Measurements from ENCODE around the gene VPS13C.

Gene VPS13C

DNA sequence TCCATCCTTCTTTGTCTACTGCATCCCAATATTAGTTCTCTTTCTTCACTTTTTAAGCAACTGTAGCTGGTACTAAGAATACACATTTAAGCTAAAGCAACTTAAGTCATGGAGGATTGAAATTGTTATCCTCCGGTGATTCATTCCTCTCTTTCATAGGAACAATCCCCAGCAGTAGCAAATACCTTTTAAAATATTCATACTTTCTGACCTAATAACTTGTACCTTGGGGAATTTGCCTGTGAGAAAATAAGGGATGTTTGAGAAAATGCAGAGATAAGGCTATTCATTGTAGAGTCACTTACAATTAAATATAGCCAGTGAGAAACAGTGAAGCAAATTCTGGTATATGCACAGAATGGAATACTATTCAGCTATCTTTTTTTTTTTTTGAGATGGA lies 66.0 kb downstream of the VPS13C start:
- Histone ChIP-seq H3F3A (ENCODE audit: insufficient read depth, low read length) (no peaks in the 10 kb centered on the region), H3K27ac (ENCODE audit: low read depth, low read length, poor library complexity, severe bottlenecking) (no peak overlapping the region), H3K9me3 (ENCODE audit: low read length) (no peaks in the 10 kb centered on the region), H4K20me1 (ENCODE audit: insufficient read depth, low read length) (no peaks in the 10 kb centered on the region), H3K9ac (ENCODE audit: low read length) (no peak overlapping the region), H3K4me3 (ENCODE audit: low read depth, low read length, poor library complexity, severe bottlenecking) (no peak overlapping the region), H3K36me3 (ENCODE audit: insufficient read depth, low read length) (peaks cover 27% of the 10 kb centered on the region), H3K4me1 (ENCODE audit: insufficient read depth, low read length, severe bottlenecking) (no peaks in the 10 kb centered on the region), H2AFZ (ENCODE audit: low read length) (no peak overlapping the region), H3K27me3 (ENCODE audit: insufficient read depth, low read length) (no peaks in the 10 kb centered on the region), H3K9me2 (ENCODE audit: low read depth, low read length) (no peaks in the 10 kb centered on the region), H3K79me2 (ENCODE audit: insufficient read depth, low read length) (no peaks in the 10 kb centered on the region), H3K4me2 (ENCODE audit: low read length) (no peak overlapping the region)
- TF ChIP-seq EZH2 (IDR thresholded peaks at IDR 0.05; ENCODE audit: borderline replicate concordance, low read length): no peak
- TF ChIP-seq, protein P1, sequence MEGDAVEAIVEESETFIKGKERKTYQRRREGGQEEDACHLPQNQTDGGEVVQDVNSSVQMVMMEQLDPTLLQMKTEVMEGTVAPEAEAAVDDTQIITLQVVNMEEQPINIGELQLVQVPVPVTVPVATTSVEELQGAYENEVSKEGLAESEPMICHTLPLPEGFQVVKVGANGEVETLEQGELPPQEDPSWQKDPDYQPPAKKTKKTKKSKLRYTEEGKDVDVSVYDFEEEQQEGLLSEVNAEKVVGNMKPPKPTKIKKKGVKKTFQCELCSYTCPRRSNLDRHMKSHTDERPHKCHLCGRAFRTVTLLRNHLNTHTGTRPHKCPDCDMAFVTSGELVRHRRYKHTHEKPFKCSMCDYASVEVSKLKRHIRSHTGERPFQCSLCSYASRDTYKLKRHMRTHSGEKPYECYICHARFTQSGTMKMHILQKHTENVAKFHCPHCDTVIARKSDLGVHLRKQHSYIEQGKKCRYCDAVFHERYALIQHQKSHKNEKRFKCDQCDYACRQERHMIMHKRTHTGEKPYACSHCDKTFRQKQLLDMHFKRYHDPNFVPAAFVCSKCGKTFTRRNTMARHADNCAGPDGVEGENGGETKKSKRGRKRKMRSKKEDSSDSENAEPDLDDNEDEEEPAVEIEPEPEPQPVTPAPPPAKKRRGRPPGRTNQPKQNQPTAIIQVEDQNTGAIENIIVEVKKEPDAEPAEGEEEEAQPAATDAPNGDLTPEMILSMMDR (IDR thresholded peaks at IDR 0.05; ENCODE audit: low read length): no peak

DNA sequence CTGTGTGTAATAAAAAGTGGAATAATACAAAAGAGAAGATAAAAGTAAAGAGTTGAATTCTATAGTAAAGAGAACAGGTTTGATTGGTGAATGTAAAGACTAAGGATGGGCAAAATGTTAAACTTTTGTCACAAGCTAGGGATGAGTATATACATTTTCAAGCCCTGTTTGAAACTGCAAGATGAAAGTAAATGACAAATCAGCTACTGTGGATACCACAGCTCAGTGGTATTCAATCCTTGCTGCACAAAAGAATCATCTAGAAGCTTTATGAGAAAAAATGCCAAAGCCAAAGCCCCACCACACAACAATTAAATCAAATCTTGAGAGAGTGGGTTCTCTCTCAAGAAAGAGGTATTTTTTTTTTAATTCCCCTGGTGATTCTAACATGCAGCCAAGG lies 67.7 kb downstream of the VPS13C start:
- Histone ChIP-seq H3K4me3 (ENCODE audit: low read depth, low read length, poor library complexity, severe bottlenecking) (no peak overlapping the region), H3K4me1 (ENCODE audit: insufficient read depth, low read length, severe bottlenecking) (no peaks in the 10 kb centered on the region), H3K27me3 (ENCODE audit: insufficient read depth, low read length) (no peaks in the 10 kb centered on the region), H3K36me3 (ENCODE audit: insufficient read depth, low read length) (peaks cover 43% of the 10 kb centered on the region), H3F3A (ENCODE audit: insufficient read depth, low read length) (no peaks in the 10 kb centered on the region), H2AFZ (ENCODE audit: low read length) (no peak overlapping the region), H4K20me1 (ENCODE audit: insufficient read depth, low read length) (no peaks in the 10 kb centered on the region), H3K9me2 (ENCODE audit: low read depth, low read length) (no peaks in the 10 kb centered on the region), H3K4me2 (ENCODE audit: low read length) (no peak overlapping the region), H3K79me2 (ENCODE audit: insufficient read depth, low read length) (no peaks in the 10 kb centered on the region), H3K9ac (ENCODE audit: low read length) (no peak overlapping the region), H3K9me3 (ENCODE audit: low read length) (no peaks in the 10 kb centered on the region), H3K27ac (ENCODE audit: low read depth, low read length, poor library complexity, severe bottlenecking) (no peak overlapping the region)
- no peak for TF ChIP-seq EZH2 (IDR thresholded peaks at IDR 0.05; ENCODE audit: borderline replicate concordance, low read length)
- TF ChIP-seq, protein P1 (IDR thresholded peaks at IDR 0.05; ENCODE audit: low read length): no peak

DNA sequence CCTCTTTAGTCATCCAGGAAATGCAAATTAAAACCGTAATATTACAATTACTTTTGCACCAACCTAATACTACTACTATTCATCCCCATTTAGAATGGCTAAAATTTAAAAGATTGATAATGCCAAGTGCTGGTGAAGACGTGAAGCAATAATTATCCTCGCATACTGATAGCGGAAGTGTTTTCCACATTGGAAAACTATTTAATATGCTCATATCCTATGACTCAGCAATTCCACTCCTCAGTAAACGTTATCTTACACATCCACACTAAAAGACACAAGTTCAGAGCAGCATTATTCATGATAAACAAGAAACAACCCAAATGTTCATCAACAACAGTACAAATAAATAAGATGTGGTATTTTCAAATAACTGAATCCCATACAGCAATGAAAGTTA lies 70.6 kb downstream of the VPS13C start:
- H3K36me3 ChIP-seq (ENCODE audit: insufficient read depth, low read length): peaks cover 42% of the 10 kb centered on the region
- no peaks in the 10 kb centered on the region for H3K9me3 ChIP-seq (ENCODE audit: low read length)
- H3K79me2 ChIP-seq (ENCODE audit: insufficient read depth, low read length): no peaks in the 10 kb centered on the region
- H3K9ac ChIP-seq (ENCODE audit: low read length): no peak overlapping the region
- H3K9me2 ChIP-seq (ENCODE audit: low read depth, low read length): no peaks in the 10 kb centered on the region
- no peak overlapping the region for H2AFZ ChIP-seq (ENCODE audit: low read length)
- TF ChIP-seq, protein P1 (IDR thresholded peaks at IDR 0.05; ENCODE audit: low read length): no peak
- TF ChIP-seq EZH2 (IDR thresholded peaks at IDR 0.05; ENCODE audit: borderline replicate concordance, low read length): no peak
- no peaks in the 10 kb centered on the region for H3K27me3 ChIP-seq (ENCODE audit: insufficient read depth, low read length)
- H3K4me1 ChIP-seq (ENCODE audit: insufficient read depth, low read length, severe bottlenecking): no peaks in the 10 kb centered on the region
- no peak overlapping the region for H3K4me2 ChIP-seq (ENCODE audit: low read length)
- H3K4me3 ChIP-seq (ENCODE audit: low read depth, low read length, poor library complexity, severe bottlenecking): no peak overlapping the region
- H3K27ac ChIP-seq (ENCODE audit: low read depth, low read length, poor library complexity, severe bottlenecking): no peak overlapping the region
- H4K20me1 ChIP-seq (ENCODE audit: insufficient read depth, low read length): no peaks in the 10 kb centered on the region
- no peaks in the 10 kb centered on the region for H3F3A ChIP-seq (ENCODE audit: insufficient read depth, low read length)

Data from OCI-LY1 (cell line).